ENCODE data around the gene AATF. TPM values are rescaled to one million over a fixed set of nuclear protein-coding genes. Genes with fewer than 3 reads are reported as not detected.

AATF gene
- total RNA-seq, 1 donor from 2014 or later = 22.5 TPM

- Mint-ChIP-seq H3K27ac (ENCODE audit: unreplicated experiment) (peak overlapping the region; percentile 68), H3K4me1 (ENCODE audit: low read depth, unreplicated experiment) (peaks cover 21% of the 10 kb centered on the region), H3K9me3 (ENCODE audit: unreplicated experiment) (no peaks in the 10 kb centered on the region), H3K4me3 (ENCODE audit: unreplicated experiment) (no peak overlapping the region), H3K27me3 (ENCODE audit: unreplicated experiment) (no peaks in the 10 kb centered on the region), H3K36me3 (ENCODE audit: unreplicated experiment) (no peaks in the 10 kb centered on the region)
- no peak for TF ChIP-seq CTCF (IDR thresholded peaks at IDR 0.05; ENCODE audit: partially characterized antibody, unreplicated experiment)
- no peak for DNase-seq
Observed at GRCh38 chr17:37019117-37019740, 70.5 kb downstream of the AATF start.

- no peaks in the 10 kb centered on the region for H3K27me3 Mint-ChIP-seq (ENCODE audit: unreplicated experiment)
- DNase-seq = no peak
- no peaks in the 10 kb centered on the region for H3K36me3 Mint-ChIP-seq (ENCODE audit: unreplicated experiment)
- no peak for TF ChIP-seq CTCF (IDR thresholded peaks at IDR 0.05; ENCODE audit: partially characterized antibody, unreplicated experiment)
- no peak overlapping the region for H3K27ac Mint-ChIP-seq (ENCODE audit: unreplicated experiment)
- H3K9me3 Mint-ChIP-seq (ENCODE audit: unreplicated experiment) = no peaks in the 10 kb centered on the region
- peaks cover 21% of the 10 kb centered on the region for H3K4me1 Mint-ChIP-seq (ENCODE audit: low read depth, unreplicated experiment)
- no peak overlapping the region for H3K4me3 Mint-ChIP-seq (ENCODE audit: unreplicated experiment)
Observed at GRCh38 chr17:37019741-37020129, 71.0 kb downstream of the AATF start.

GRCh38 chr17:37024181-37024637 is 75.5 kb downstream of the AATF start:
- H3K4me1 Mint-ChIP-seq (ENCODE audit: low read depth, unreplicated experiment) = peaks cover 4% of the 10 kb centered on the region
- H3K4me3 Mint-ChIP-seq (ENCODE audit: unreplicated experiment) = no peak overlapping the region
- no peak for TF ChIP-seq CTCF (IDR thresholded peaks at IDR 0.05; ENCODE audit: partially characterized antibody, unreplicated experiment)
- no peak for DNase-seq
- no peaks in the 10 kb centered on the region for H3K27me3 Mint-ChIP-seq (ENCODE audit: unreplicated experiment)
- H3K36me3 Mint-ChIP-seq (ENCODE audit: unreplicated experiment) = no peaks in the 10 kb centered on the region
- no peak overlapping the region for H3K27ac Mint-ChIP-seq (ENCODE audit: unreplicated experiment)
- H3K9me3 Mint-ChIP-seq (ENCODE audit: unreplicated experiment) = no peaks in the 10 kb centered on the region

GRCh38 chr17:37025238-37025637 is 76.5 kb downstream of the AATF start:
- Mint-ChIP-seq H3K4me3 (ENCODE audit: unreplicated experiment) (no peak overlapping the region), H3K27me3 (ENCODE audit: unreplicated experiment) (no peaks in the 10 kb centered on the region), H3K27ac (ENCODE audit: unreplicated experiment) (no peak overlapping the region), H3K9me3 (ENCODE audit: unreplicated experiment) (no peaks in the 10 kb centered on the region), H3K36me3 (ENCODE audit: unreplicated experiment) (no peaks in the 10 kb centered on the region), H3K4me1 (ENCODE audit: low read depth, unreplicated experiment) (no peaks in the 10 kb centered on the region)
- TF ChIP-seq CTCF (IDR thresholded peaks at IDR 0.05; ENCODE audit: partially characterized antibody, unreplicated experiment) = no peak
- no peak for DNase-seq

GRCh38 chr17:37025847-37026530 is 77.2 kb downstream of the AATF start:
- Mint-ChIP-seq H3K9me3 (ENCODE audit: unreplicated experiment) (no peaks in the 10 kb centered on the region), H3K36me3 (ENCODE audit: unreplicated experiment) (no peaks in the 10 kb centered on the region), H3K4me1 (ENCODE audit: low read depth, unreplicated experiment) (no peaks in the 10 kb centered on the region), H3K27ac (ENCODE audit: unreplicated experiment) (no peak overlapping the region), H3K4me3 (ENCODE audit: unreplicated experiment) (no peak overlapping the region), H3K27me3 (ENCODE audit: unreplicated experiment) (no peaks in the 10 kb centered on the region)
- DNase-seq = no peak
- TF ChIP-seq CTCF (IDR thresholded peaks at IDR 0.05; ENCODE audit: partially characterized antibody, unreplicated experiment) = no peak
